ENCODE data around the gene PERM1. TPM values are rescaled to one million over a fixed set of nuclear protein-coding genes. Genes with fewer than 3 reads are reported as not detected.

Gene PERM1
- total RNA-seq, 4 donors from 2014 or later: 0.94 TPM; not detected in 3

GRCh38 chr1:956636-957035 lies 25.3 kb downstream of the PERM1 start:
- no peak for TF ChIP-seq CTCF (IDR thresholded peaks at IDR 0.05; ENCODE audit: low read depth)

- no peak for TF ChIP-seq CTCF (IDR thresholded peaks at IDR 0.05; ENCODE audit: low read depth)
Measured at GRCh38 chr1:955474-955873, 26.4 kb downstream of the PERM1 start.

- TF ChIP-seq CTCF (IDR thresholded peaks at IDR 0.05; ENCODE audit: low read depth): no peak
Measured at GRCh38 chr1:954927-955326, 27.0 kb downstream of the PERM1 start.

- TF ChIP-seq CTCF (IDR thresholded peaks at IDR 0.05; ENCODE audit: low read depth): no peak
Measured at GRCh38 chr1:953524-954320, 28.2 kb downstream of the PERM1 start.

GRCh38 chr1:952603-953002 lies 29.3 kb downstream of the PERM1 start:
- TF ChIP-seq CTCF (IDR thresholded peaks at IDR 0.05; ENCODE audit: low read depth): no peak

- TF ChIP-seq CTCF (IDR thresholded peaks at IDR 0.05; ENCODE audit: low read depth): no peak
Measured at GRCh38 chr1:952201-952600, 29.7 kb downstream of the PERM1 start.

- TF ChIP-seq CTCF (IDR thresholded peaks at IDR 0.05; ENCODE audit: low read depth): no peak
Measured at GRCh38 chr1:951364-951763, 30.5 kb downstream of the PERM1 start.
